Measurements from ENCODE around the gene ARAF. TPM values are rescaled to one million over a fixed set of nuclear protein-coding genes. Genes with fewer than 3 reads are reported as not detected.
A peak's percentile ranks its signal among the peaks of the same experiment; 100 is the strongest.

The ARAF gene
- total and polyA plus RNA-seq, 2 donors (not counting 1 experiment from before 2014, with no cell fraction given): 14.4 to 40.9 TPM

- H3K79me2 ChIP-seq (ENCODE audit: control insufficient read depth, insufficient read depth, low read length): peaks cover 2% of the 10 kb centered on the region
- H3K36me3 ChIP-seq (ENCODE audit: control insufficient read depth, insufficient read depth, low read length): no peaks in the 10 kb centered on the region
- H3K4me1 ChIP-seq (ENCODE audit: control insufficient read depth, extremely low read depth, insufficient read depth, low read length): peaks cover 14% of the 10 kb centered on the region
- H2AFZ ChIP-seq (ENCODE audit: low read length): no peak overlapping the region
- no peaks in the 10 kb centered on the region for H3K27me3 ChIP-seq (ENCODE audit: control insufficient read depth, insufficient read depth, low read length)
- no peak overlapping the region for H3K4me3 ChIP-seq (replicated peaks in 1 of 4; ENCODE audit: control extremely low read depth in 1 of 4, insufficient read depth in 1 of 4, low read depth in 3 of 4, low read length in 4 of 4)
- H3K4me2 ChIP-seq (ENCODE audit: extremely low read depth, insufficient read depth, low read length): no peak overlapping the region
- TF ChIP-seq EZH2 (IDR thresholded peaks at IDR 0.05; ENCODE audit: low read length, missing control alignments): no peak
- TF ChIP-seq, protein P1, sequence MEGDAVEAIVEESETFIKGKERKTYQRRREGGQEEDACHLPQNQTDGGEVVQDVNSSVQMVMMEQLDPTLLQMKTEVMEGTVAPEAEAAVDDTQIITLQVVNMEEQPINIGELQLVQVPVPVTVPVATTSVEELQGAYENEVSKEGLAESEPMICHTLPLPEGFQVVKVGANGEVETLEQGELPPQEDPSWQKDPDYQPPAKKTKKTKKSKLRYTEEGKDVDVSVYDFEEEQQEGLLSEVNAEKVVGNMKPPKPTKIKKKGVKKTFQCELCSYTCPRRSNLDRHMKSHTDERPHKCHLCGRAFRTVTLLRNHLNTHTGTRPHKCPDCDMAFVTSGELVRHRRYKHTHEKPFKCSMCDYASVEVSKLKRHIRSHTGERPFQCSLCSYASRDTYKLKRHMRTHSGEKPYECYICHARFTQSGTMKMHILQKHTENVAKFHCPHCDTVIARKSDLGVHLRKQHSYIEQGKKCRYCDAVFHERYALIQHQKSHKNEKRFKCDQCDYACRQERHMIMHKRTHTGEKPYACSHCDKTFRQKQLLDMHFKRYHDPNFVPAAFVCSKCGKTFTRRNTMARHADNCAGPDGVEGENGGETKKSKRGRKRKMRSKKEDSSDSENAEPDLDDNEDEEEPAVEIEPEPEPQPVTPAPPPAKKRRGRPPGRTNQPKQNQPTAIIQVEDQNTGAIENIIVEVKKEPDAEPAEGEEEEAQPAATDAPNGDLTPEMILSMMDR (conservative IDR thresholded peaks at IDR 0.05 in 1 of 2, IDR thresholded peaks at IDR 0.05 in 1 of 2; ENCODE audit: low read depth in 1 of 2, low read length in 2 of 2): no peak
- peak in 1 of 2 donors; percentile 66 for DNase-seq (ENCODE audit: low read depth in 2 of 2)
- H3K9ac ChIP-seq (ENCODE audit: insufficient read depth, low read length): no peak overlapping the region
- peak overlapping the region; percentile 51 for H3K27ac ChIP-seq (ENCODE audit: insufficient read depth, low read length)
- H4K20me1 ChIP-seq (ENCODE audit: control insufficient read depth, extremely low read depth, insufficient read depth, low read length): no peaks in the 10 kb centered on the region
- H3K9me3 ChIP-seq (ENCODE audit: control insufficient read depth, insufficient read depth, low read depth, low read length): no peaks in the 10 kb centered on the region
These were observed 16.4 kb downstream of the ARAF start for GRCh38 chrX:47577424-47577823.

DNA sequence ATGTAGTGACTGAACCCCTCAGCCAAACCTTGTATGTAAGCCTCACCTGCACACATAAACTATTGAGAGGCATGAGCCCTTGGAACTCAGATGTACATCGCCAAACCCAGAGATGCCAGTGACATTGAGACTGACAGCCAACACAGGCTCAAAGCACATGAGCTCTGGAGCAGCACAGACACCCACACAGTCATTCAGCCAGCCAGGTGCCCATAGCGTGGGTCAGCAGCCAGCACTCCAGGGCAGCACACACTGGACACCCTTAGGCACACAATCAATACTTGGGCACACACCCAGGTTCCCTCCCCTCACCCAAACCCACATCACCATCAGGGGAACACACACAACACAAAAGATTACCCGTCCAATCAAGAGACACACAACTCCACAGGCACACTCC, 16.9 kb downstream of the ARAF start:
- H3K27ac ChIP-seq (ENCODE audit: insufficient read depth, low read length): no peak overlapping the region
- peaks cover 14% of the 10 kb centered on the region for H3K4me1 ChIP-seq (ENCODE audit: control insufficient read depth, extremely low read depth, insufficient read depth, low read length)
- no peaks in the 10 kb centered on the region for H3K36me3 ChIP-seq (ENCODE audit: control insufficient read depth, insufficient read depth, low read length)
- no peak for TF ChIP-seq EZH2 (IDR thresholded peaks at IDR 0.05; ENCODE audit: low read length, missing control alignments)
- TF ChIP-seq, protein P1 (conservative IDR thresholded peaks at IDR 0.05 in 1 of 2, IDR thresholded peaks at IDR 0.05 in 1 of 2; ENCODE audit: low read depth in 1 of 2, low read length in 2 of 2): no peak
- H3K79me2 ChIP-seq (ENCODE audit: control insufficient read depth, insufficient read depth, low read length): peaks cover 6% of the 10 kb centered on the region
- H3K4me3 ChIP-seq (replicated peaks in 1 of 4; ENCODE audit: control extremely low read depth in 1 of 4, insufficient read depth in 1 of 4, low read depth in 3 of 4, low read length in 4 of 4): no peak overlapping the region
- no peak overlapping the region for H3K9ac ChIP-seq (ENCODE audit: insufficient read depth, low read length)
- H3K27me3 ChIP-seq (ENCODE audit: control insufficient read depth, insufficient read depth, low read length): no peaks in the 10 kb centered on the region
- H3K9me3 ChIP-seq (ENCODE audit: control insufficient read depth, insufficient read depth, low read depth, low read length): no peaks in the 10 kb centered on the region
- H4K20me1 ChIP-seq (ENCODE audit: control insufficient read depth, extremely low read depth, insufficient read depth, low read length): no peaks in the 10 kb centered on the region
- H2AFZ ChIP-seq (ENCODE audit: low read length): no peak overlapping the region
- DNase-seq (ENCODE audit: low read depth in 2 of 2): no peak
- H3K4me2 ChIP-seq (ENCODE audit: extremely low read depth, insufficient read depth, low read length): no peak overlapping the region

DNA sequence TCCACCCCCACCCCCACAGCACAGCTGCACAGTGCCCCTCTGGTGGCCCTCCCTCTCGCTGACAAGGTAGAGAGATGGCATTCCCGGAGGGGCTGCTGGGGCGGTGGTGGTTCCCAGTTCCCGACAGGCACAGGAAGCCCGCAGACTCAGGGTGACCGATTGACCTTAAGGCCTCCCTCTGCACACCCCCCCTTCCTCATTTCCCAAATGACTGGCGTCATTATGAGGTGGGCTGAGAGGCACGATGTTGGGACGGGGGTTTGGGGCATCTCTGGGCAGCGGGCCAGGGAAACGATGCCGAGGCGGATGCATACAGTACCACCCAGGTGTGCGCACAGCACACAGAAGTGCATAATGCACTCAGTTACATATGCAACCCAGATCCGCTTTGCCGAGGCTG, 17.7 kb downstream of the ARAF start:
- TF ChIP-seq EZH2 (IDR thresholded peaks at IDR 0.05; ENCODE audit: low read length, missing control alignments): no peak
- TF ChIP-seq, protein P1 (conservative IDR thresholded peaks at IDR 0.05 in 1 of 2, IDR thresholded peaks at IDR 0.05 in 1 of 2; ENCODE audit: low read depth in 1 of 2, low read length in 2 of 2): no peak
- H3K36me3 ChIP-seq (ENCODE audit: control insufficient read depth, insufficient read depth, low read length): no peaks in the 10 kb centered on the region
- no peak overlapping the region for H3K4me3 ChIP-seq (replicated peaks in 1 of 4; ENCODE audit: control extremely low read depth in 1 of 4, insufficient read depth in 1 of 4, low read depth in 3 of 4, low read length in 4 of 4)
- H3K4me1 ChIP-seq (ENCODE audit: control insufficient read depth, extremely low read depth, insufficient read depth, low read length): peaks cover 14% of the 10 kb centered on the region
- peaks cover 14% of the 10 kb centered on the region for H3K79me2 ChIP-seq (ENCODE audit: control insufficient read depth, insufficient read depth, low read length)
- DNase-seq (ENCODE audit: low read depth in 2 of 2): no peak
- H2AFZ ChIP-seq (ENCODE audit: low read length): no peak overlapping the region
- no peaks in the 10 kb centered on the region for H4K20me1 ChIP-seq (ENCODE audit: control insufficient read depth, extremely low read depth, insufficient read depth, low read length)
- H3K9ac ChIP-seq (ENCODE audit: insufficient read depth, low read length): no peak overlapping the region
- H3K27ac ChIP-seq (ENCODE audit: insufficient read depth, low read length): peak overlapping the region; percentile 71
- no peaks in the 10 kb centered on the region for H3K27me3 ChIP-seq (ENCODE audit: control insufficient read depth, insufficient read depth, low read length)
- no peak overlapping the region for H3K4me2 ChIP-seq (ENCODE audit: extremely low read depth, insufficient read depth, low read length)
- H3K9me3 ChIP-seq (ENCODE audit: control insufficient read depth, insufficient read depth, low read depth, low read length): no peaks in the 10 kb centered on the region

All from fibroblast of lung (primary cell).